HG03135 (cell line): Measurements from ENCODE around the gene HEATR1.
"Not testable (repeated sequence)": the region's sequence is repeated elsewhere in the genome, so short reads cannot be mapped to it uniquely, and the experiment has no call there.

Source experiments
- ATAC-seq: cut with Tn5 transposase; IDR thresholded peaks from one replicate; pipeline ENCODE4 v1.9.1; 2021; ENCODE audit warnings: mild to moderate bottlenecking, moderate library complexity; ENCODE audit not compliant: unreplicated experiment

Gene HEATR1

GRCh38 chr1:236602171-236602570 is 2.1 kb downstream of the HEATR1 start:
- no peak for ATAC-seq

GRCh38 chr1:236590553-236591150 is 13.7 kb downstream of the HEATR1 start:
- ATAC-seq = no peak

DNA sequence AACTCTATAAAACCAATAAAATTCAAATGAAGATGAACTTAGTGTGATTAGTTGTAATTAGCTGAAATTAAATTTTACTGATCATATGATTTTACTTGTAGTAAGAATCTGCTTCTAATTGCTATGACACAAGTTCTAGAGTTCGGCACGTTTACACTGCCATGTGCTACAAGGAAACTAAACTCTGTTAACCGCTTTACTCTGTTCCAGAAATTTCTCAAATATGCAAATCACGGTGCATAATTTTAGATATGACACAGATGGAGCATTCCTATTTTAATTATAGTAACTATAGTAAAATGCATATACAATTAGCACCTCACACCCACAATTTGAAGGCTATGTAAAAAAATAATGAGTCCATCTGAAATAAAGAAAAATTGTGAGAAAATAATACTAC is 14.8 kb downstream of the HEATR1 start:
- ATAC-seq = no peak

DNA sequence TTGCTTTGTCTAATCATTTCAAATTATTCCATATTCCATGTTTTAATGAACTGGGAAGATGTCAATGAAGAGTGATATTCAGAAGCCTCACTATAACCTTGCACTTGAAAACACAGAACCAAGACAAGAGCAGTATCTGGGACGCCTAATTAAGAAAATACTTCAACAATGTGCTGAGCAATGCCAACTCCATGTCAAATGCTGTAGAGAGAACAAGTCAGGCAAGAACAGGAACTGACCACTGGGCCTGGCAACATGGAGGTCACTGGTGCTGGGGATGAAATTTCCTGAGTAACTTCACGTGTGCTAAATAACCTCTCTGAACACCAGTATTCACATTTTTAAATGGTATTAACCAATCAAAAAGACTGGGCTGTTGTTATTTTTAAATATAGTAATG is 22.8 kb downstream of the HEATR1 start:
- ATAC-seq = no peak

GRCh38 chr1:236580404-236580803 is 23.9 kb downstream of the HEATR1 start:
- ATAC-seq = not testable (repeated sequence)

DNA sequence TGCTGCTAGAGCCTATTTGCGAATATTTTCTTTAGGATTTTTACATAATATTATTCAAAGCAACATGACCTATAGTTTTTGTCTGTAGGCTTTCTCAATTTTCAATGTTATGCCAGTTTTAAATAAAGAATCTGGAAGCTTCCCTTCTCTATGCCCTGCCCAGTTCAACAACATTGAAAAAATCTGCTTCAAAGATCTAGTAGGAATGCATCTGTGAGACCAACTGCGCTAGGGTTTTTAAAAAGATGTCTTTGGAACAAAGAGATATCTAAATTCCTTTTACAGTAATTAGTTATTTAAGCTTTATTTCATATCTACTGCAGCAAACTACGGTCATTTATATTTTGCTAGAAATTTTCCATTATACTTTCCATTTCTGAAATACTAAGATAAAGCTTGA is 25.7 kb downstream of the HEATR1 start:
- no peak for ATAC-seq

DNA sequence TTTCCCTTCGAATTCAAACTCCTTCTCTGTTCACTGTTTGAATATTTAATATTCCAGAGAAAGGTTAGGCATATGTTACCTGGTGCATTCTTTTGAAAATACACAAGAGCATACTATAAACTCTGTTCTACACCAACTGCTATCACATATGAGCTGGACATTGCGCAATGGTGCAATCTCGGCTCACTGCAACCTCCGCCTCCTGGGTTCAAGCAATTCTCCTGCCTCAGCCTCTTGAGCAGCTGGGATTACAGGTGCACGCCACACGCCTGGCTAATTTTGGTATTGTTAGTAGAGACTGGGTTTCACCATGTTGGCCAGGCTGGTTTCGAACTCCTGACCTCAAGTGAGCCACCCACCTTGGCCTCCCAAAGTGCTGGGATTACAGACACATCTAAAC is 27.3 kb downstream of the HEATR1 start:
- not testable (repeated sequence) for ATAC-seq

GRCh38 chr1:236576004-236576403 is 28.3 kb downstream of the HEATR1 start:
- ATAC-seq = no peak

GRCh38 chr1:236575523-236575922 is 28.8 kb downstream of the HEATR1 start:
- no peak for ATAC-seq

DNA sequence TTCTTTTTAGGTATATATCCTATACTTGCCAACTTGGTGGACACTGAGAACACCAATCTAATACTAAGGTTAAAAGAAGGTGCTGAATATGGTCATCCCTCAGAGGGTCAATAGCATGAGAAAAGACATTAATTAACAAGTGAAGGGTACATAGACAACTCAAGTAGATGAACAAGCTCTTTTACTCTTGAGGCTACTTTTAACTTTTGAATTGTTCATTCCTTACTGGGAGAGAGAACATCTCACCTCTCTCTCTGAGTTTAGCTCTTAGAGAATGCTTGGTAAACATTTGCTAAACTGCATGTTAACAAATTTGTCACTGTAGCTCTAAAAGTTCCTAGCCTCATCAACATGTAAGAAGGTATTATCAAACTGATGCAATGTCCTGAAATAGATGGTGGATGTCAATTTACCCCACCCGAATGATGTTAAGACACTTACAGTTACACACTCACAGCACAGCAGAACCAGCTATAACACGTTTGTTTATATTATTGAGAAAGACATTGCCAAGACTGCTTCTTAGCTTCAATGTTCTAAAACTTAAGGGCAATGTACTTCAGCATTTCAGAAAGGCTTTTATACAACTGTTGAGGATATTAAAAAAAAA is 35.9 kb downstream of the HEATR1 start:
- no peak for ATAC-seq

DNA sequence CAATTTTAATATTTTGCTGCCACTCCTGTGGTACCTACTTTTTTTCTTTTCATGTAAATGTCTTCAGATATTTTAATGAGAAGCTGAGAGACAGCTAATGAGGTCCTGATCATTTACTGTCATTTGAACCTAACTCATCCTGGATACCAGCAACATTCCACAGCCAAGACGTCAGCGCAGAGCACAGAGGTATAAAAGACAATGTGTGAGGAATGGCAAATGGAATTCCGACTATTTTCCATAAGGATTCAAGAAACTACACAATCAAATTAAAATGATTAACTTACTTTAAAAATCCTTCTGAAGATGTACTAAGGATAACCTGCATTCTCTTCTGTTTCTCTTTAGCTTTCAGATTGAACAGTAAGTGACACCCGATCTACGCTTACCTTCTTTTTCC is 38.8 kb downstream of the HEATR1 start:
- ATAC-seq = no peak

- no peak for ATAC-seq
Observed at GRCh38 chr1:236561976-236562375, 42.3 kb downstream of the HEATR1 start.

GRCh38 chr1:236560213-236560771 is 44.0 kb downstream of the HEATR1 start:
- ATAC-seq = no peak

DNA sequence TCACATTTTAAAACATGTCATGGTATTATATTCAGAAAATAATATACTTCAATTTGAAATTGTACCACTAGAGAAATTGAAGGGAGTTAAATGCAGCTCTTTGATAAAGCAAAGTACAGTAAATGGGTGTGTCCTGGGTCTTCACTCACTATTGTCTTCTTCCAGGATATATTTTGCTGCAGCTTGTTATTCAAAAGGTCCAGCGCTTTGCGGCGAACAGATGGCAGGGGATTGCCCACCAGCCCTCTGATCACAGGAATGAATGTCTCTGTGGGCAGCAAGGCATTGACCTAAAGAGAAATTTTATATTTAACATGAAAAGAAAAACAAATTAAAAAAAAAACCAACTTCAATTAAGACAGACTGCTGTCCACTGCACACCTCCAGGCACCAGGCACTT is 45.5 kb downstream of the HEATR1 start:
- ATAC-seq = no peak

- ATAC-seq = no peak
Observed at GRCh38 chr1:236558081-236558480, 46.2 kb downstream of the HEATR1 start.

DNA sequence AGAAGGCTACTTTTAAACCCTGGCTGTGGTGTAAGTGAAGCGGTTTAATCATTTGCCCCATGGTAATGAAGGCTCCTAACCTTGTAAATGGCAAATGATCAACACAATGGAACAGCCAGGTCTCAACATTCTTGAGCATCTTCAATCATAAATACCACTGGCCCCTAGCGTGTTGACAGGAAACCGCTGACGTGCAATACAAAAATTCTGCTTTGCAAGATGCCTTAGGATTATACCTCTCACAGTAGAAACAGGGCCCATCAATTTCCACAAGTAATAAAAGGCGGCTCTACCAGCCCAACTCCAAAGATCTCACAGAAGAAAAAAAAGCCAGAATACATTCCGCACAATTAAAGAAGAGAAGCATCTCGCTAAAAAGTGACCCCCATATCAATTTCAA is 47.7 kb downstream of the HEATR1 start:
- no peak for ATAC-seq

DNA sequence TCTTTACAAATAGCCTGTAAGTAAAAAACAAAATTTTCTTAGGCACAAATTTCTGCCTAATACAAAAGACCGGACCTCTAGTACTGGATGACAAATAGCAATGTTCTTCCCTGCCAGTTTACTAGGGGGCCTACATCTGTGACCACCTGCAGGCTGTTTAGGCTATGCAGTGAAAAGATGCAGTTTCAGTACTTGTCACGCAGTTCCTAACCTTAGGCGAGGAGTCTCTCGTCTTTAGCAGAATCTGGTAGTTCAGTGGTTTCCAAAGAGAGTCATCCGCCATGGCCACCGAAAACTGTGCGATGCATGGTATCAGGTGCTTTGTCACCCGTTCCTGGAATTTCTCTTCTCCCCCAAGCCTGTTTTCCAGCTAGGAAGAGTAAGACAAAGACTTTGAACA is 50.9 kb downstream of the HEATR1 start:
- ATAC-seq = no peak

DNA sequence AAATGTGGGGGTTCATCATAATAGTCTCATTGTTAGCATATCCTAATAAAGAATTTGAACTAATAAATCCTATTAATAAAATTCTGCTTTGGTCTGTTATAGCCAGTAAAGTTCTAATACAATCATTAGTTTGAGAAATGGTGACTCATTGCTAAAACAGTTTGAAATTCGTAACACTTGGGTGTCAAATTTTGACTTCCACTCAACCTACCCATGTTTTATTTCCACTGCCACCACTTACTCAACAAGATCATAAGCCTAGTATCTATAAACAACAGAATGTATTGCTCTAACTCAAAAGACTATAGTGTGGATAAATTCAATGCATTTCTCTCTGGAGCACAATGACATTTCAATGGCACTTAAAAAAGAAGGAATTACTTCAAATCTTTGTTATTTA is 51.4 kb downstream of the HEATR1 start:
- ATAC-seq = no peak

- ATAC-seq = no peak
Observed at GRCh38 chr1:236552096-236552495, 52.2 kb downstream of the HEATR1 start.

GRCh38 chr1:236550961-236551851 is 53.1 kb downstream of the HEATR1 start:
- no peak for ATAC-seq

- ATAC-seq = no peak
Observed at GRCh38 chr1:236548452-236548851, 55.9 kb downstream of the HEATR1 start.
